K562 (cell line): ENCODE data around the gene HSDL2. TPM values are rescaled to one million over a fixed set of nuclear protein-coding genes. Genes with fewer than 3 reads are reported as not detected.
A peak's percentile ranks its signal among the peaks of the same experiment; 100 is the strongest.

Source experiments
- BRD9 ChIP-seq: fragments of 450-650 bp; IDR thresholded peaks from 2 replicates; pipeline ENCODE4 v1.6.1; 2018; ENCODE audit warnings: low read depth; ENCODE audit not compliant: partially characterized antibody
- DACH1 ChIP-seq: fragments of 450-650 bp; IDR thresholded peaks from 2 replicates; pipeline ENCODE4 v1.6.1; 2018; ENCODE audit not compliant: partially characterized antibody
- ELK1 ChIP-seq: sonication (generic); formaldehyde crosslinking; IDR thresholded peaks from 2 replicates; pipeline ENCODE4 v1.8.1; 2022; ENCODE audit warnings: missing genetic modification reagents
- FOXM1 ChIP-seq, 2 experiments: fragments of 450-650 bp in 1 of 2; sonication (generic) in 1 of 2; formaldehyde crosslinking in 1 of 2; IDR thresholded peaks; 2 replicates each; pipeline versions ENCODE4 v1.6.1 to v1.9.0; 2017 to 2022; ENCODE audit warnings: low read depth in 2 of 2, mild to moderate bottlenecking in 2 of 2, missing genetic modification reagents in 1 of 2, moderate library complexity in 1 of 2
- HDAC8 ChIP-seq: fragments of 450-650 bp; IDR thresholded peaks from 2 replicates; pipeline ENCODE4 v1.6.1; 2016; ENCODE audit warnings: mild to moderate bottlenecking, missing genetic modification characterization, moderate library complexity, missing compliant biosample characterization
- NCOR1 ChIP-seq: fragments of 450-650 bp; IDR thresholded peaks from 2 replicates; pipeline ENCODE4 v1.6.1; 2016; ENCODE audit warnings: mild to moderate bottlenecking, moderate library complexity
- PML ChIP-seq: IDR thresholded peaks from 2 replicates; pipeline ENCODE4 v1.6.1; 2012; ENCODE audit warnings: low read length, inconsistent platforms
- POLR2A ChIP-seq: fragments of 450-650 bp; conservative IDR thresholded peaks from 2 replicates; pipeline ENCODE4 v1.6.1; 2016
- POLR2H ChIP-seq: IDR thresholded peaks from 2 replicates; pipeline ENCODE4 v1.6.1; 2016; ENCODE audit warnings: missing genetic modification characterization, low read depth, mild to moderate bottlenecking, control low read depth, missing compliant biosample characterization, moderate library complexity
- RBFOX2 ChIP-seq: fragments of 200-400 bp; formaldehyde crosslinking; IDR thresholded peaks from 2 replicates; pipeline ENCODE4 v1.6.1; 2017; ENCODE audit warnings: low read depth, mild to moderate bottlenecking, low read length, moderate library complexity
- RREB1 ChIP-seq: fragments of 250-450 bp; sonication (Bioruptor Pico); IDR thresholded peaks from 2 replicates; pipeline ENCODE4 v1.4.0; 2020
- SIRT6 ChIP-seq: IDR thresholded peaks from one replicate; pipeline ENCODE4 v1.6.1; 2012; ENCODE audit warnings: low read depth, mild to moderate bottlenecking, control low read depth, inconsistent platforms, low read length, moderate library complexity
- SMARCB1 ChIP-seq: IDR thresholded peaks from 2 replicates; pipeline ENCODE4 v1.6.1; 2011; ENCODE audit warnings: improper control_type of control experiment, low read depth; ENCODE audit not compliant: insufficient read length
- STAT5B ChIP-seq: fragments of 250-450 bp; sonication (Bioruptor Pico); IDR thresholded peaks from 2 replicates; pipeline ENCODE4 v1.8.0; 2021; ENCODE audit warnings: mild to moderate bottlenecking, inconsistent platforms
- TFAP4 ChIP-seq: sonication (generic); formaldehyde crosslinking; IDR thresholded peaks from 2 replicates; pipeline ENCODE4 v1.8.0; 2022; ENCODE audit warnings: missing genetic modification reagents, mild to moderate bottlenecking, moderate library complexity, borderline replicate concordance
- TGIF2 ChIP-seq: sonication (generic); formaldehyde crosslinking; IDR thresholded peaks from 2 replicates; pipeline ENCODE4 v1.8.1; 2022; ENCODE audit warnings: mild to moderate bottlenecking, missing genetic modification reagents, moderate library complexity
- THAP12 ChIP-seq: fragments of 250-450 bp; sonication (Bioruptor Pico); IDR thresholded peaks from 2 replicates; pipeline ENCODE4 v1.9.0; 2021; ENCODE audit warnings: mild to moderate bottlenecking, inconsistent platforms
- ZNF507 ChIP-seq: conservative IDR thresholded peaks from 2 replicates; pipeline ENCODE4 v1.6.1; 2017; ENCODE audit warnings: missing genetic modification characterization, missing compliant biosample characterization
- polyA plus RNA-seq, 8 experiments: library from polyadenylated mRNA; depleted of rRNA in 4 of 8; stranded (reverse) in 5 of 8; unstranded in 3 of 8; fragments of >200 nt; fragmentation: Nextera tagmentation in 2 of 8; fragmentation: Illumina TruSeq in 1 of 8; extraction: Ambion mirVana in 2 of 8; extraction: Trizol in 1 of 8; gene quantifications; 2 replicates each; pipeline versions ENCODE4 v1.2.1 to v1.2.3, GENCODE V29; 2011 to 2014; ENCODE audit warnings: inconsistent platforms in 1 of 8, missing spikeins in 1 of 8
- total RNA-seq, 7 experiments: library from RNA; depleted of rRNA in 6 of 7; stranded (reverse); fragments of >200 nt in 6 of 7; fragmentation: Illumina TruSeq in 2 of 7; extraction: Trizol in 2 of 7; gene quantifications; 2 replicates each; pipeline versions ENCODE4 v1.2.1 to v1.2.3, GENCODE V29; 2011 to 2021; ENCODE audit warnings: low replicate concordance in 1 of 7

Gene HSDL2
- total and polyA plus RNA-seq, 9 of the 15 experiments (the other 6 are each of a cell fraction or from before 2014, with no cell fraction given): 22.8 to 74.1 (median 35.6) TPM

- TF ChIP-seq BRD9: peak; percentile 2
- no peak for TF ChIP-seq FOXM1 (IDR thresholded peaks at IDR 0.05; ENCODE audit: low read depth)
- TF ChIP-seq FOXM1 (CRISPR knock-in tag; IDR thresholded peaks at IDR 0.05; ENCODE audit: low read depth): peak; percentile 82; the same call in 1 of the 2 replicates
- peak; percentile 86 for TF ChIP-seq POLR2A
- peak; percentile 59; the same call in 1 of the 2 replicates for TF ChIP-seq TFAP4 (CRISPR knock-in tag)
- TF ChIP-seq NCOR1: peak; percentile 59
- TF ChIP-seq RREB1 (CRISPR knock-in tag): peak; percentile 56; the same call in 1 of the 2 replicates
- TF ChIP-seq THAP12 (CRISPR knock-in tag): peak; percentile 67; the same call in 1 of the 2 replicates
- TF ChIP-seq HDAC8 (tag): 0 out of 2 replicates have a peak, but pooled peaks have one; percentile 58
- TF ChIP-seq ZNF507: no peak
- no peak for TF ChIP-seq DACH1
- TF ChIP-seq TGIF2 (CRISPR knock-in tag): peak; percentile 87; the same call in 1 of the 2 replicates
- TF ChIP-seq SMARCB1: no peak
- 0 out of 2 replicates have a peak, but pooled peaks have one; percentile 15 for TF ChIP-seq PML
- no peak for TF ChIP-seq ELK1 (CRISPR knock-in tag)
- peak; percentile 94 for TF ChIP-seq RBFOX2
- TF ChIP-seq POLR2H (tag): peak; percentile 32; the same call in 1 of the 2 replicates
- no peak for TF ChIP-seq SIRT6
- TF ChIP-seq STAT5B (CRISPR knock-in tag): no peak
Observed at GRCh38 chr9:112332977-112333638, 46.8 kb upstream of the HSDL2 start, which contains the start of gene PTBP3 (continued).
